ENCODE data around the gene GALP.

- TF ChIP-seq CTCF (conservative IDR thresholded peaks at IDR 0.05) (no peak), ZFX (IDR thresholded peaks at IDR 0.05) (no peak)
Measured at GRCh38 chr19:56211718-56212117, 35.9 kb downstream of the GALP start.
